Measurements from ENCODE around the gene USP27X.

- TF ChIP-seq TAF1 (IDR thresholded peaks at IDR 0.05; ENCODE audit: borderline replicate concordance, low read depth, low read length) (no peak), POLR2AphosphoS5 (IDR thresholded peaks at IDR 0.05; ENCODE audit: low read depth, low read length) (no peak), POLR2A (IDR thresholded peaks at IDR 0.05; ENCODE audit: low read depth, low read length) (no peak)
These were observed 36.7 kb upstream of the USP27X start for GRCh38 chrX:49842621-49843020.

Measured in GM12892 (cell line).